Colonic mucosa (tissue), 4 donors: ENCODE data around the gene NUAK1. TPM values are rescaled to one million over a fixed set of nuclear protein-coding genes. Genes with fewer than 3 reads are reported as not detected.

Source experiments
- DNase-seq: peaks from one replicate; pipeline ENCODE4 v3.0.0-alpha.2; 2020
- H3K27ac ChIP-seq: fragments of 200-600 bp; one replicate; pipeline ENCODE4 v1.8.0; 2021
- H3K27me3 ChIP-seq: fragments of 200-600 bp; one replicate; pipeline ENCODE4 v1.8.0; 2021
- H3K36me3 ChIP-seq: fragments of 200-600 bp; one replicate; pipeline ENCODE4 v1.8.0; 2021
- H3K4me1 ChIP-seq: fragments of 200-600 bp; one replicate; pipeline ENCODE4 v1.8.0; 2021; ENCODE audit warnings: mild to moderate bottlenecking
- H3K4me3 ChIP-seq: fragments of 200-600 bp; one replicate; pipeline ENCODE4 v1.8.0; 2021
- H3K9ac ChIP-seq, 2 donors: one replicate each; pipeline ENCODE4 v1.7.0; 2013; ENCODE audit warnings: control low read depth in 2 of 2, low read depth in 2 of 2, low read length in 2 of 2
- H3K9me3 ChIP-seq: fragments of 200-600 bp; one replicate; pipeline ENCODE4 v1.8.0; 2021
- CTCF ChIP-seq: fragments of 200-600 bp; IDR thresholded peaks from one replicate; pipeline ENCODE4 v1.8.0; 2022; ENCODE audit warnings: antibody characterized with exemption, mild to moderate bottlenecking
- intact Hi-C: fragments of 100-400 bp; cut with DNase I; formaldehyde crosslinking; loops from one replicate; pipeline ENCODE4 v1.14.1; 2022
- total RNA-seq, 2 donors: library from RNA; stranded (reverse); fragmentation: NEBNext Ultra II Directional in 1 of 2; extraction: Animal tissue kit (Norgen Biotek cat#: 25700) in 1 of 2; gene quantifications; one replicate each; pipeline ENCODE4 v1.2.1, GENCODE V29; 2021
- donor health status: healthy.
- donor health status: DM: no; HTN: no; CAD: no.
- donor health status: DM: no; HTN: no; CAD: no.

The NUAK1 gene
- total RNA-seq, 2 donors from 2014 or later, result 2.2 to 3.7 TPM

GRCh38 chr12:106029532-106029931, 109.2 kb downstream of the NUAK1 start:
- Histone ChIP-seq H3K36me3 (no peaks in the 10 kb centered on the region), H3K27ac (no peak overlapping the region), H3K9ac (no peak overlapping the region), H3K27me3 (no peaks in the 10 kb centered on the region), H3K9me3 (no peaks in the 10 kb centered on the region), H3K4me3 (no peak overlapping the region), H3K4me1 (no peaks in the 10 kb centered on the region)
- TF ChIP-seq CTCF, result no peak
- DNase-seq, result no peak
- intact Hi-C loops, result no loop called here

GRCh38 chr12:106027911-106028310, 110.8 kb downstream of the NUAK1 start:
- Histone ChIP-seq H3K4me1 (no peaks in the 10 kb centered on the region), H3K27ac (no peak overlapping the region), H3K9me3 (no peaks in the 10 kb centered on the region), H3K27me3 (no peaks in the 10 kb centered on the region), H3K36me3 (no peaks in the 10 kb centered on the region), H3K4me3 (no peak overlapping the region), H3K9ac (no peak overlapping the region)
- intact Hi-C loops, result no loop called here
- TF ChIP-seq CTCF, result no peak
- DNase-seq, result no peak

- Histone ChIP-seq H3K9ac (no peak overlapping the region), H3K27me3 (no peaks in the 10 kb centered on the region), H3K4me1 (no peaks in the 10 kb centered on the region), H3K27ac (no peak overlapping the region), H3K4me3 (no peak overlapping the region), H3K9me3 (no peaks in the 10 kb centered on the region), H3K36me3 (no peaks in the 10 kb centered on the region)
- DNase-seq, result no peak
- no peak for TF ChIP-seq CTCF
- intact Hi-C loops, result no loop called here
These were observed 111.5 kb downstream of the NUAK1 start for GRCh38 chr12:106027286-106027685.

- intact Hi-C loops, result no loop called here
- Histone ChIP-seq H3K9me3 (no peaks in the 10 kb centered on the region), H3K27ac (no peak overlapping the region), H3K27me3 (no peaks in the 10 kb centered on the region), H3K4me1 (no peaks in the 10 kb centered on the region), H3K9ac (no peak overlapping the region), H3K4me3 (no peak overlapping the region), H3K36me3 (no peaks in the 10 kb centered on the region)
- no peak for DNase-seq
- no peak for TF ChIP-seq CTCF
These were observed 113.6 kb downstream of the NUAK1 start for GRCh38 chr12:106025129-106025528.

GRCh38 chr12:106023039-106023438, 115.7 kb downstream of the NUAK1 start:
- Histone ChIP-seq H3K27ac (no peak overlapping the region), H3K36me3 (no peaks in the 10 kb centered on the region), H3K9ac (no peak overlapping the region), H3K4me3 (no peak overlapping the region), H3K4me1 (no peaks in the 10 kb centered on the region), H3K27me3 (no peaks in the 10 kb centered on the region), H3K9me3 (no peaks in the 10 kb centered on the region)
- DNase-seq, result no peak
- intact Hi-C loops, result no loop called here
- TF ChIP-seq CTCF, result no peak

- H3K27ac ChIP-seq, result no peak overlapping the region
- intact Hi-C loops, result no loop called here
- H3K4me3 ChIP-seq, result no peak overlapping the region
- H3K9ac ChIP-seq, result no peak overlapping the region
- TF ChIP-seq CTCF, result no peak
- no peaks in the 10 kb centered on the region for H3K9me3 ChIP-seq
- H3K36me3 ChIP-seq, result no peaks in the 10 kb centered on the region
- H3K27me3 ChIP-seq, result no peaks in the 10 kb centered on the region
- DNase-seq, result no peak
- H3K4me1 ChIP-seq, result no peaks in the 10 kb centered on the region
These were observed 116.2 kb downstream of the NUAK1 start for GRCh38 chr12:106022568-106023012.
